ENCODE measurements around the gene ABCA10.

ABCA10 gene

GRCh38 chr17:69231521-69231920 is 2.9 kb upstream of the ABCA10 start:
- no peak for TF ChIP-seq CTCF (conservative IDR thresholded peaks at IDR 0.05; ENCODE audit: low read depth)
- DNase-seq (ENCODE audit: low spot score): no peak
- CTCF ChIA-PET: interaction anchor here (0.6 to 0.7 kb wide), 2 partner anchors 16 to 121 kb away, joined by 3 read pairs; no protein-coding TSS in a partner anchor
- POLR2A ChIA-PET (ENCODE audit: low non-redundant PET): no interaction called here
- H3K27ac ChIP-seq: no peak overlapping the region

- no peak for DNase-seq (ENCODE audit: low spot score)
- ChIA-PET POLR2A (ENCODE audit: low non-redundant PET) (no interaction called here), CTCF (interaction anchor here (0.6 kb wide), 1 partner anchor 120 kb away, joined by 3 read pairs; no protein-coding TSS in a partner anchor)
- TF ChIP-seq CTCF (conservative IDR thresholded peaks at IDR 0.05; ENCODE audit: low read depth): no peak
- no peak overlapping the region for H3K27ac ChIP-seq
Measured at GRCh38 chr17:69230939-69231338, 2.3 kb upstream of the ABCA10 start.

GRCh38 chr17:69228018-69228417 is 606 bp downstream of the ABCA10 start:
- no peak overlapping the region for H3K27ac ChIP-seq
- ChIA-PET POLR2A (ENCODE audit: low non-redundant PET) (no interaction called here), CTCF (no interaction called here)
- no peak for TF ChIP-seq CTCF (conservative IDR thresholded peaks at IDR 0.05; ENCODE audit: low read depth)
- DNase-seq (ENCODE audit: low spot score): no peak

GRCh38 chr17:69227541-69227940 is 1.1 kb downstream of the ABCA10 start:
- H3K27ac ChIP-seq: no peak overlapping the region
- CTCF ChIA-PET: interaction anchor here (1.1 kb wide), 1 partner anchor 442 kb away, joined by 5 read pairs; no protein-coding TSS in a partner anchor
- TF ChIP-seq CTCF (conservative IDR thresholded peaks at IDR 0.05; ENCODE audit: low read depth): no peak
- POLR2A ChIA-PET (ENCODE audit: low non-redundant PET): no interaction called here
- no peak for DNase-seq (ENCODE audit: low spot score)

- TF ChIP-seq CTCF (conservative IDR thresholded peaks at IDR 0.05; ENCODE audit: low read depth): no peak
- H3K27ac ChIP-seq: no peak overlapping the region
- ChIA-PET POLR2A (ENCODE audit: low non-redundant PET) (no interaction called here), CTCF (no interaction called here)
- no peak for DNase-seq (ENCODE audit: low spot score)
Measured at GRCh38 chr17:69223809-69224208, 4.8 kb downstream of the ABCA10 start.

- POLR2A ChIA-PET (ENCODE audit: low non-redundant PET): no interaction called here
- CTCF ChIA-PET: no interaction called here
- no peak overlapping the region for H3K27ac ChIP-seq
- DNase-seq (ENCODE audit: low spot score): no peak
- no peak for TF ChIP-seq CTCF (conservative IDR thresholded peaks at IDR 0.05; ENCODE audit: low read depth)
Measured at GRCh38 chr17:69222707-69223258, 5.8 kb downstream of the ABCA10 start.

All from RWPE1 (cell line).